A549 (cell line): ENCODE data around the gene B4GALT3.

Source experiments
- CTCF ChIP-seq: fragments of >200 bp; sonication (Bioruptor Twin); formaldehyde crosslinking; IDR thresholded peaks from 3 replicates; pipeline ENCODE4 v1.5.1; 2016
- REST ChIP-seq: fragments of 200-600 bp; sonication (generic); IDR thresholded peaks from 2 replicates; pipeline ENCODE4 v1.6.1; 2016; ENCODE audit warnings: antibody characterized with exemption, mild to moderate bottlenecking, moderate library complexity
- RFX5 ChIP-seq: fragments of 450-650 bp; IDR thresholded peaks from 2 replicates; pipeline ENCODE4 v1.7.1; 2014; ENCODE audit warnings: antibody characterized with exemption, mild to moderate bottlenecking, moderate library complexity

- no peak for TF ChIP-seq RFX5
- TF ChIP-seq REST: no peak
- no peak for TF ChIP-seq CTCF
Observed at GRCh38 chr1:161140755-161141400, 36.4 kb downstream of the B4GALT3 start.
